Measurements from ENCODE around the gene ELF1. TPM values are rescaled to one million over a fixed set of nuclear protein-coding genes. Genes with fewer than 3 reads are reported as not detected.
"Not testable (repeated sequence)": the region's sequence is repeated elsewhere in the genome, so short reads cannot be mapped to it uniquely, and the experiment has no call there.

ELF1 gene
- total and polyA plus RNA-seq, 10 of the 15 experiments (the other 5 are each of a cell fraction or from before 2014, with no cell fraction given), result 43.3 to 97.6 (median 55.7) TPM

DNA sequence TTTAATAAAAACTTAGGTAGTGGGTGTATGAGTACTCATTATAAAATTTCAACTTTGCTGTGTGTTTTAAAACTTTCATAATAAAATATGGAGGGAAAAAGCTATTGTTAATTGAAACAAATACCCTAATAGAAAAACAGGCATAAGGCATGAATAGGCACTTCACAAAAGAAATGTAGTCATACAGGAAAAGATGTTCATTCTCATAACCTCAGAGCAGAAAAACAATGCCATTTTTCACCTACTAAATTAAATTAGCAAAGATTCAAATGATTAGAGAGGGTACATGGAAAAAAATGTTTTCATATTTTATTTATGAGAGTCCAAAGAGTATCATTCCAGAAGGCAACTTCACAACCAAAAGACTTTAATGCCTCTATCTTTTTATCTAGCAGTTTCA is 20.6 kb upstream of the ELF1 start:
- TF ChIP-seq, protein P1, sequence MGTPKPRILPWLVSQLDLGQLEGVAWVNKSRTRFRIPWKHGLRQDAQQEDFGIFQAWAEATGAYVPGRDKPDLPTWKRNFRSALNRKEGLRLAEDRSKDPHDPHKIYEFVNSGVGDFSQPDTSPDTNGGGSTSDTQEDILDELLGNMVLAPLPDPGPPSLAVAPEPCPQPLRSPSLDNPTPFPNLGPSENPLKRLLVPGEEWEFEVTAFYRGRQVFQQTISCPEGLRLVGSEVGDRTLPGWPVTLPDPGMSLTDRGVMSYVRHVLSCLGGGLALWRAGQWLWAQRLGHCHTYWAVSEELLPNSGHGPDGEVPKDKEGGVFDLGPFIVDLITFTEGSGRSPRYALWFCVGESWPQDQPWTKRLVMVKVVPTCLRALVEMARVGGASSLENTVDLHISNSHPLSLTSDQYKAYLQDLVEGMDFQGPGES (IDR thresholded peaks at IDR 0.05), result no peak
- no peak for TF ChIP-seq KDM1A (IDR thresholded peaks at IDR 0.05; ENCODE audit: borderline replicate concordance)
- TF ChIP-seq ZNF24 (IDR thresholded peaks at IDR 0.05), result no peak
- TF ChIP-seq STAT3 (IDR thresholded peaks at IDR 0.05; ENCODE audit: low read depth, low read length), result no peak
- TF ChIP-seq SIX5 (IDR thresholded peaks at IDR 0.05; ENCODE audit: low read depth, low read length, severe bottlenecking), result no peak
- TF ChIP-seq SRF (IDR thresholded peaks at IDR 0.05; ENCODE audit: low read depth in 2 of 2, low read length in 2 of 2), result no peak
- TF ChIP-seq RAD21 (IDR thresholded peaks at IDR 0.05; ENCODE audit: insufficient read depth, low read depth, low read length), result no peak
- no peaks in the 10 kb centered on the region for H3K4me1 ChIP-seq (ENCODE audit: control insufficient read depth, insufficient read depth, low read length)
- DNase-seq (ENCODE audit: low read depth, low spot score) (no peak), FAIRE-seq (no peak), ATAC-seq (no peak)
- no peak overlapping the region for H3K27ac ChIP-seq (ENCODE audit: control insufficient read depth, insufficient read depth)
- no peak overlapping the region for H2AFZ ChIP-seq (ENCODE audit: control insufficient read depth, low read depth, low read length)
- ChIA-PET CTCF (interaction anchor here (0.8 kb wide), 1 partner anchor 47 kb away, joined by 3 read pairs; no protein-coding TSS in a partner anchor), POLR2A (no interaction called here), SMC1A (ENCODE audit: uncharacterized antibody, unreplicated experiment) (no interaction called here), RAD21 (ENCODE audit: unreplicated experiment) (interaction anchor here (1.1 kb wide), 1 partner anchor 55 kb away, joined by 4 read pairs; no protein-coding TSS in a partner anchor)
- H3K79me2 ChIP-seq (ENCODE audit: control insufficient read depth, insufficient read depth, low read length), result peaks cover under 1% of the 10 kb centered on the region; the same call in 1 of the 2 replicates
- H3K4me3 ChIP-seq, result no peak overlapping the region
- in situ Hi-C loops (cut with MboI), result no loop called here
- intact Hi-C loops (cut with micrococcal nuclease; ENCODE audit: unreplicated experiment), result no loop called here
- no peaks in the 10 kb centered on the region for H3K36me3 ChIP-seq (ENCODE audit: control insufficient read depth in 2 of 2, insufficient read depth in 2 of 2, low read length in 1 of 2)
- no peak overlapping the region for H3K4me2 ChIP-seq (ENCODE audit: control insufficient read depth, insufficient read depth)
- H3K27me3 ChIP-seq (replicated peaks in 1 of 2; ENCODE audit: control insufficient read depth in 2 of 2, insufficient read depth in 2 of 2, low read length in 1 of 2), result no peaks in the 10 kb centered on the region
- BruUV-seq (replicated peaks), result no TSS peak
- no peak overlapping the region for H3K9ac ChIP-seq (ENCODE audit: control insufficient read depth, insufficient read depth, low read length)
- no peaks in the 10 kb centered on the region for H4K20me1 ChIP-seq (ENCODE audit: control insufficient read depth, insufficient read depth)
- H3K9me3 ChIP-seq (replicated peaks; ENCODE audit: control insufficient read depth, insufficient read depth, low read length), result no peaks in the 10 kb centered on the region; the same call in 2 of the 3 replicates

DNA sequence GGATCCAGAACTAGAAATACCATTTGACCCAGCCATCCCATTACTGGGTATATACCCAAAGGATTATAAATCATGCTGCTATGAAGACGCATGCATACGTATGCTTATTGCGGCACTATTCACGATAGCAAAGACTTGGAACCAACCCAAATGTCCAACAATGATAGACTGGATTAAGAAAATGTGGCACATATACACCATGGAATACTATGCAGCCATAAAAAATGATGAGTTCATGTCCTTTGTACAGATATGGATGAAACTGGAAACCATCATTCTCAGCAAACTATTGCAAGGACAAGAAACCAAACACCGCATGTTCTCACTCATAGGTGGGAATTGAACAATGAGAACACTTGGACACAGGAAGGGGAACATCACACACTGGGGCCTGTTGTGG is 17.4 kb upstream of the ELF1 start:
- FAIRE-seq; CTCF ChIA-PET; in situ Hi-C loops (cut with MboI); H3K4me3 ChIP-seq; H3K4me1 ChIP-seq (ENCODE audit: control insufficient read depth, insufficient read depth, low read length); POLR2A ChIA-PET; H2AFZ ChIP-seq (ENCODE audit: control insufficient read depth, low read depth, low read length); H4K20me1 ChIP-seq (ENCODE audit: control insufficient read depth, insufficient read depth); H3K79me2 ChIP-seq (ENCODE audit: control insufficient read depth, insufficient read depth, low read length); ATAC-seq; H3K9ac ChIP-seq (ENCODE audit: control insufficient read depth, insufficient read depth, low read length); H3K4me2 ChIP-seq (ENCODE audit: control insufficient read depth, insufficient read depth); intact Hi-C loops (cut with micrococcal nuclease; ENCODE audit: unreplicated experiment); H3K27ac ChIP-seq (ENCODE audit: control insufficient read depth, insufficient read depth); RAD21 ChIA-PET (ENCODE audit: unreplicated experiment); DNase-seq (ENCODE audit: low read depth, low spot score); BruUV-seq (replicated peaks); H3K27me3 ChIP-seq (replicated peaks in 1 of 2; ENCODE audit: control insufficient read depth in 2 of 2, insufficient read depth in 2 of 2, low read length in 1 of 2); H3K9me3 ChIP-seq (replicated peaks; ENCODE audit: control insufficient read depth, insufficient read depth, low read length); H3K36me3 ChIP-seq (ENCODE audit: control insufficient read depth in 2 of 2, insufficient read depth in 2 of 2, low read length in 1 of 2): not testable (repeated sequence)
- 92% methylated on average over 5 of the region's 5 CpGs for WGBS (ENCODE audit: insufficient coverage, insufficient replicate concordance, low lambda C conversion rate, missing lambda C conversion rate)
- SMC1A ChIA-PET (ENCODE audit: uncharacterized antibody, unreplicated experiment), result interaction anchor here (1.5 kb wide), 1 partner anchor 22 kb away, joined by 3 read pairs; no protein-coding TSS in a partner anchor
